ENCODE data around the gene GTSE1. TPM values are rescaled to one million over a fixed set of nuclear protein-coding genes. Genes with fewer than 3 reads are reported as not detected.

Gene GTSE1
- total RNA-seq, 4 donors from 2014 or later, result 1.00 to 3.0 (median 1.2) TPM; not detected in 1

GRCh38 chr22:46272762-46273431 lies 23.8 kb upstream of the GTSE1 start:
- H3K27me3 ChIP-seq, result no peaks in the 10 kb centered on the region
- peaks cover 0 to 21% (median 12%) of the 10 kb centered on the region in 4 donors for H3K4me1 ChIP-seq
- 95% methylated on average over 12 of the region's 12 CpGs; no CpG with 5 or more reads in 1 of the 2 donors for WGBS, 2 donors (ENCODE audit: low coverage in 1 of 2)
- H3K27ac ChIP-seq, result no peak overlapping the region
- TF ChIP-seq CTCF (IDR thresholded peaks at IDR 0.05), result no peak
- TF ChIP-seq POLR2AphosphoS5 (IDR thresholded peaks at IDR 0.05), result no peak
- TF ChIP-seq POLR2A (IDR thresholded peaks at IDR 0.05), result no peak
- no peak for TF ChIP-seq EP300 (IDR thresholded peaks at IDR 0.05; ENCODE audit: low read depth)
- H3K36me3 ChIP-seq, result peaks cover 0 to 54% (median 17%) of the 10 kb centered on the region in 4 donors
- no peak overlapping the region for H3K4me3 ChIP-seq
- in situ Hi-C loops (cut with MboI; ENCODE audit: low pct_ligation_motif_present in 1 of 4, low pct_unique_long_range_greater_than_20kb in 1 of 4, low sequenced_read_pairs in 3 of 4) (no loop called here), intact Hi-C loops (cut with DNase I; ENCODE audit: low total_unique reads) (no loop called here)
- no peaks in the 10 kb centered on the region for H3K9me3 ChIP-seq
- no peak for DNase-seq

- DNase-seq, result no peak
- no peak overlapping the region for H3K27ac ChIP-seq
- H3K4me1 ChIP-seq, result peaks cover 0 to 17% (median 9%) of the 10 kb centered on the region in 4 donors
- TF ChIP-seq POLR2A (IDR thresholded peaks at IDR 0.05), result no peak
- no peak for TF ChIP-seq POLR2AphosphoS5 (IDR thresholded peaks at IDR 0.05)
- TF ChIP-seq CTCF (IDR thresholded peaks at IDR 0.05), result no peak
- TF ChIP-seq EP300 (IDR thresholded peaks at IDR 0.05; ENCODE audit: low read depth), result no peak
- no peak overlapping the region for H3K4me3 ChIP-seq
- no peaks in the 10 kb centered on the region for H3K9me3 ChIP-seq
- in situ Hi-C loops (cut with MboI; ENCODE audit: low pct_ligation_motif_present in 1 of 4, low pct_unique_long_range_greater_than_20kb in 1 of 4, low sequenced_read_pairs in 3 of 4) (no loop called here), intact Hi-C loops (cut with DNase I; ENCODE audit: low total_unique reads) (no loop called here)
- no peaks in the 10 kb centered on the region for H3K27me3 ChIP-seq
- H3K36me3 ChIP-seq, result peaks cover 0 to 61% (median 17%) of the 10 kb centered on the region in 4 donors
- whole genome bisulfite sequencing, 2 donors (ENCODE audit: low coverage in 1 of 2), result 80 to 96% methylated on average over 1 to 12 of the region's 12 CpGs
These were observed 23.1 kb upstream of the GTSE1 start for GRCh38 chr22:46273432-46274148.

- WGBS, 2 donors (ENCODE audit: low coverage in 1 of 2), result 94 to 97% methylated on average over 3 to 8 of the region's 8 CpGs
- H3K36me3 ChIP-seq, result peaks cover 0 to 69% (median 21%) of the 10 kb centered on the region in 4 donors
- no peak for DNase-seq
These were observed 22.3 kb upstream of the GTSE1 start for GRCh38 chr22:46274381-46274780.

More at GRCh38 chr22:46274381-46274780, 22.3 kb upstream of the GTSE1 start:
- H3K27ac ChIP-seq, result no peak overlapping the region
- no peaks in the 10 kb centered on the region for H3K27me3 ChIP-seq
- in situ Hi-C loops (cut with MboI; ENCODE audit: low pct_ligation_motif_present in 1 of 4, low pct_unique_long_range_greater_than_20kb in 1 of 4, low sequenced_read_pairs in 3 of 4) (no loop called here), intact Hi-C loops (cut with DNase I; ENCODE audit: low total_unique reads) (no loop called here)
- H3K4me1 ChIP-seq, result peaks cover 0 to 9% (median 4%) of the 10 kb centered on the region in 4 donors
- no peaks in the 10 kb centered on the region for H3K9me3 ChIP-seq
- H3K4me3 ChIP-seq, result no peak overlapping the region
- no peak for TF ChIP-seq CTCF (IDR thresholded peaks at IDR 0.05)
